ENCODE results near the gene JMJD7.

DNA sequence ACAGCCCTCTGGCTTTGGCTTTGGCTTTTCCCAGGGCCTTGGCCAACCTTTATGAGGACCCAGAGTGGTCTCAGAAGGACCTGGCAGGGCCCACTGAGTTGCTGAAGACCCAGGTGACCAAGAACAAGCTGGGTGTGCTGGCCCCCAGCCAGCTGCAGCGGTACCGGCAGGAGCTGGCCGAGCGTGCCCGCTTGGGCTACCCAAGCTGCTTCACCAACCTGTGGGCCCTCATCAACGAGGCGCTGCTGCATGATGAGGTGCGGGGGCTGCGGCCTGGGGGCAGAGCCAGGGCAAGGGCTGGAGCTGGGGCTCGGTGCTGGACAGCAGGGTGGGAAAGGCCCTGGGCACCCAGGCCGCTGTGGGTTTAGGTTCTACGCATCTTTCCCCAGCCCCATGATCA lies 16.9 kb downstream of the JMJD7 start:
- TF ChIP-seq POLR2A (IDR thresholded peaks at IDR 0.05): no peak
- TF ChIP-seq, protein P1, sequence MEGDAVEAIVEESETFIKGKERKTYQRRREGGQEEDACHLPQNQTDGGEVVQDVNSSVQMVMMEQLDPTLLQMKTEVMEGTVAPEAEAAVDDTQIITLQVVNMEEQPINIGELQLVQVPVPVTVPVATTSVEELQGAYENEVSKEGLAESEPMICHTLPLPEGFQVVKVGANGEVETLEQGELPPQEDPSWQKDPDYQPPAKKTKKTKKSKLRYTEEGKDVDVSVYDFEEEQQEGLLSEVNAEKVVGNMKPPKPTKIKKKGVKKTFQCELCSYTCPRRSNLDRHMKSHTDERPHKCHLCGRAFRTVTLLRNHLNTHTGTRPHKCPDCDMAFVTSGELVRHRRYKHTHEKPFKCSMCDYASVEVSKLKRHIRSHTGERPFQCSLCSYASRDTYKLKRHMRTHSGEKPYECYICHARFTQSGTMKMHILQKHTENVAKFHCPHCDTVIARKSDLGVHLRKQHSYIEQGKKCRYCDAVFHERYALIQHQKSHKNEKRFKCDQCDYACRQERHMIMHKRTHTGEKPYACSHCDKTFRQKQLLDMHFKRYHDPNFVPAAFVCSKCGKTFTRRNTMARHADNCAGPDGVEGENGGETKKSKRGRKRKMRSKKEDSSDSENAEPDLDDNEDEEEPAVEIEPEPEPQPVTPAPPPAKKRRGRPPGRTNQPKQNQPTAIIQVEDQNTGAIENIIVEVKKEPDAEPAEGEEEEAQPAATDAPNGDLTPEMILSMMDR (IDR thresholded peaks at IDR 0.05): no peak
